DND-41 (cell line): Measurements from ENCODE around the gene LLGL2.

Experiments
- ATAC-seq: fragments of 200-7000 bp; cut with Tn5 transposase; 3 replicates; pipeline ENCODE4 v1.9.1; 2021; ENCODE audit warnings: low read depth; ENCODE audit not compliant: insufficient read depth
- DNase-seq: peaks from one replicate; pipeline ENCODE4 v3.0.0-alpha.2; 2020
- H2AFZ ChIP-seq: 2 replicates; pipeline ENCODE4 v1.6.0; 2012; ENCODE audit warnings: low read depth, low read length
- H3K27ac ChIP-seq: 2 replicates; pipeline ENCODE4 v1.5.1; 2012; ENCODE audit warnings: low read length, inconsistent platforms
- H3K27me3 ChIP-seq: fragments of 200-600 bp; sonication (generic); 2 replicates; pipeline ENCODE4 v1.6.0; 2012; ENCODE audit warnings: low read length, mild to moderate bottlenecking, inconsistent platforms; ENCODE audit not compliant: insufficient read depth, poor library complexity
- H3K36me3 ChIP-seq: 2 replicates; pipeline ENCODE4 v1.5.1; 2012; ENCODE audit warnings: low read length, inconsistent platforms; ENCODE audit not compliant: insufficient read depth
- H3K4me1 ChIP-seq: 2 replicates; pipeline ENCODE4 v1.5.1; 2012; ENCODE audit warnings: mild to moderate bottlenecking, low read length; ENCODE audit not compliant: insufficient read depth
- H3K4me2 ChIP-seq: 2 replicates; pipeline ENCODE4 v1.6.0; 2012; ENCODE audit warnings: mild to moderate bottlenecking, moderate library complexity, low read length, inconsistent platforms; ENCODE audit not compliant: insufficient read depth
- H3K4me3 ChIP-seq, 2 experiments: fragments of 200-600 bp in 1 of 2; shearing (Covaris generic) in 1 of 2; 2 replicates each; pipeline ENCODE4 v1.5.1; 2012 to 2016; ENCODE audit warnings: inconsistent platforms in 2 of 2, low read length in 2 of 2, mild to moderate bottlenecking in 2 of 2, low read depth in 1 of 2, moderate library complexity in 1 of 2
- H3K79me2 ChIP-seq: 2 replicates; pipeline ENCODE4 v1.6.0; 2012; ENCODE audit warnings: low read length, inconsistent platforms; ENCODE audit not compliant: insufficient read depth
- H3K9ac ChIP-seq: 2 replicates; pipeline ENCODE4 v1.6.0; 2012; ENCODE audit warnings: low read depth, mild to moderate bottlenecking, inconsistent platforms, low read length, moderate library complexity
- H3K9me3 ChIP-seq: 2 replicates; pipeline ENCODE4 v1.5.1; 2012; ENCODE audit warnings: low read length, moderate library complexity, mild to moderate bottlenecking, inconsistent platforms; ENCODE audit not compliant: insufficient read depth, severe bottlenecking
- H4K20me1 ChIP-seq: 2 replicates; pipeline ENCODE4 v1.6.0; 2012; ENCODE audit warnings: low read length; ENCODE audit not compliant: insufficient read depth
- EZH2 ChIP-seq: IDR thresholded peaks from 3 replicates; pipeline ENCODE4 v1.6.1; 2012; ENCODE audit warnings: borderline replicate concordance, low read depth, mild to moderate bottlenecking, moderate library complexity, low read length, inconsistent platforms; ENCODE audit not compliant: severe bottlenecking
- TF ChIP-seq, protein P1 (sequence below): IDR thresholded peaks from 2 replicates; pipeline ENCODE4 v1.5.1; 2012; ENCODE audit warnings: borderline replicate concordance, low read length, moderate library complexity, mild to moderate bottlenecking; ENCODE audit not compliant: poor library complexity, severe bottlenecking; ENCODE audit errors: extremely low read depth

LLGL2 gene

DNA sequence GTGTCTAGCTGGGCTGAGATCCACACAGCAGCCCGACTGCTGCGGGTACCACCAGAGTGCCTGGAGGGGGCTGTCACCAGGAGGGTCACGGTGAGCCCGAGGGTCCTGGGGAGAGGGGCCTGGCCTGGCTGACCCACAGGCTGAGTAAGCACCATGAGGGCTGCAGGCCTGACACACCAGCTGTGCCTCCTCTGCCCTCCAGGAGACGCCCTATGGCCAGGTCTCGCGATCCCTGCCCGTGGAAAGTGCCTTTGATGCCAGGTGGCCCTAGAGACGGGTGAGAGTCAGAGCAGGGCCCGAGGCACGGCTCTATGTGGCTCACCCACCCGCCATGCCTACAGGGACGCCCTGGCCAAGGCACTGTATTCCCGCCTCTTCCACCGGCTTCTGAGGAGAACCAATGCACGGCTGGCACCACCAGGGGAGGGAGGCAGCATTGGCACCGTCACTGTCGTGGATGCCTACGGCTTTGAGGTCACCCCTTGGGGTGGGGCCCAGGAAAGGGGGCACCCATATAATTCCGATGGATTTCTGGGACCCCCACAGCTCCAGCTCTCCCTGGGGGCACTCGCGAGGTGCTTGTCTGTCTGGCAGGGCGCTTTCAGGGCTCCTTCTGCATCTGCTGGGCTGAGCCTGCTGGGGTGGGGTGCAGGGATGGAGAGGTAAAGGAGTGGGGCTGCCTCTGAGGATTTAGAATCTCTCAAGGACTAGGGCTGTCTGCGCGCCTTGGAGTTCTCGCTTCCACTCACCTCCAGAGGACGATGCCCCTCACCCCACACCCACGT is 69.2 kb downstream of the LLGL2 start:
- no peak overlapping the region for H3K9ac ChIP-seq
- H3K9me3 ChIP-seq = no peaks in the 10 kb centered on the region
- H3K79me2 ChIP-seq = no peaks in the 10 kb centered on the region
- TF ChIP-seq EZH2 = no peak
- DNase-seq (no peak), ATAC-seq (no peak)
- no peak overlapping the region for H3K27ac ChIP-seq
- H3K36me3 ChIP-seq = no peaks in the 10 kb centered on the region
- no peaks in the 10 kb centered on the region for H3K27me3 ChIP-seq
- H2AFZ ChIP-seq = no peak overlapping the region
- no peak overlapping the region for H3K4me3 ChIP-seq
- H3K4me2 ChIP-seq = no peak overlapping the region
- 0 out of 2 replicates have a peak, but pooled peaks cover 4% of the 10 kb centered on the region for H4K20me1 ChIP-seq
- peaks cover 4% of the 10 kb centered on the region for H3K4me1 ChIP-seq

DNA sequence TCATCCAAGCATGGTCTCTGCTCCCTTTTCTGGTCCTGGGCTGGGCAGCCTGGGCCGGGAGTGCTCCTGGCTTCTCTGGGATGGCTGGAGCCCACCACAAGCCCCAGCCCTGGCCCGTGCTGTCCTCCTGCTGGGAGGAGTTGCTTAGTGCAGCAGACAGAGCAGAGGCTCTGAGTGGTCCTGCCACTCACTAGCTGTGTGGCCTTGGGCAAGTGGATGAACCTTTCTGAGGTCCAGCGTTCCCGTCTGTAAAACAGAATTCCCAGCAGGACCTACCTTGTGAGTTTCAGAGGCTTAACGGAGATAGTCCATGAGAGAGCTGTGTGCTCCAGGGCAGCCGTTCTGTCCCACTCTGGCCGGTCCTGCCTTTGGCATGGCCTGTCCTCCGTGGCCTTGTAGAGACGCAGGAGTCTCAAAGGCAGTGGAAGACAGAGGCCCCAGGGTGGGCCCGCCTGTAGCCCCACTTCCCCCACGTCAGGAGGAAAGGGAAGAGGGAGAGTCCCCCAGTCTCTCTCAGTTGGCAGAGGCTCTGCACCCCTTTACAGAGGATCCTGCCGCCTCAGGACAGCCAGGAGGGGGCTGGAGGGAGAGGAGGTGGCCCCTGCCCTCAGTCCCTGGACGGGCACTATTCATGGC is 69.9 kb downstream of the LLGL2 start:
- TF ChIP-seq, protein P1, sequence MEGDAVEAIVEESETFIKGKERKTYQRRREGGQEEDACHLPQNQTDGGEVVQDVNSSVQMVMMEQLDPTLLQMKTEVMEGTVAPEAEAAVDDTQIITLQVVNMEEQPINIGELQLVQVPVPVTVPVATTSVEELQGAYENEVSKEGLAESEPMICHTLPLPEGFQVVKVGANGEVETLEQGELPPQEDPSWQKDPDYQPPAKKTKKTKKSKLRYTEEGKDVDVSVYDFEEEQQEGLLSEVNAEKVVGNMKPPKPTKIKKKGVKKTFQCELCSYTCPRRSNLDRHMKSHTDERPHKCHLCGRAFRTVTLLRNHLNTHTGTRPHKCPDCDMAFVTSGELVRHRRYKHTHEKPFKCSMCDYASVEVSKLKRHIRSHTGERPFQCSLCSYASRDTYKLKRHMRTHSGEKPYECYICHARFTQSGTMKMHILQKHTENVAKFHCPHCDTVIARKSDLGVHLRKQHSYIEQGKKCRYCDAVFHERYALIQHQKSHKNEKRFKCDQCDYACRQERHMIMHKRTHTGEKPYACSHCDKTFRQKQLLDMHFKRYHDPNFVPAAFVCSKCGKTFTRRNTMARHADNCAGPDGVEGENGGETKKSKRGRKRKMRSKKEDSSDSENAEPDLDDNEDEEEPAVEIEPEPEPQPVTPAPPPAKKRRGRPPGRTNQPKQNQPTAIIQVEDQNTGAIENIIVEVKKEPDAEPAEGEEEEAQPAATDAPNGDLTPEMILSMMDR = no peak
- TF ChIP-seq EZH2 = no peak
- Histone ChIP-seq H3K27ac (no peak overlapping the region), H3K4me2 (no peak overlapping the region), H3K36me3 (no peaks in the 10 kb centered on the region), H3K79me2 (no peaks in the 10 kb centered on the region), H3K27me3 (no peaks in the 10 kb centered on the region), H3K4me3 (no peak overlapping the region), H3K4me1 (no peaks in the 10 kb centered on the region), H4K20me1 (0 out of 2 replicates have a peak, but pooled peaks cover 4% of the 10 kb centered on the region), H2AFZ (no peak overlapping the region), H3K9ac (no peak overlapping the region), H3K9me3 (no peaks in the 10 kb centered on the region)
- no peak for ATAC-seq
- DNase-seq = no peak

DNA sequence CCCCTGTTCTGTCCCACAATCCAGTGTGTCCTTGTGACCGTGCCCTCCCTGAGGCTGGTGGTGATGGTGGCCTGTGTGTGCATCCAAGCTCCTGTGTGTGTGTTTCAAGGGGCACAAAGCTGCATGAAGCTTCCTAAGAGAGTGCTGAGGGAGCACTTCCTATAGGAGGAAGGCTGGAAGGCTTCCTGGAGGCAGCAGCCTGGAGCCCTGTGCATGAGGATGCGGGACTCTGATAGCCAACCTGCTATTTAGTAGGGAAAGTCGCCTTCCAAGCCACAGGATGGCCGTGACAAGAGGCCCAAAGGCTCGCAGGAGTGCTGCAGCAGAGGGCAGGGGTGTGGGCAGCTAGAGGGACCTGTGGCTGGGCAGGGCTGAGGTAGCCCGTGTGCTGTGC is 70.4 kb downstream of the LLGL2 start:
- Histone ChIP-seq H3K27ac (no peak overlapping the region), H3K27me3 (no peaks in the 10 kb centered on the region), H3K4me2 (no peak overlapping the region), H3K4me1 (no peaks in the 10 kb centered on the region), H3K9ac (no peak overlapping the region), H3K79me2 (no peaks in the 10 kb centered on the region), H4K20me1 (0 out of 2 replicates have a peak, but pooled peaks cover 4% of the 10 kb centered on the region), H2AFZ (no peak overlapping the region), H3K9me3 (no peaks in the 10 kb centered on the region), H3K4me3 (no peak overlapping the region), H3K36me3 (no peaks in the 10 kb centered on the region)
- no peak for TF ChIP-seq EZH2
- TF ChIP-seq, protein P1 = no peak
- ATAC-seq (no peak), DNase-seq (no peak)
